ENCODE measurements around the gene KSR1.

- no peak for TF ChIP-seq CTCF (IDR thresholded peaks at IDR 0.05; ENCODE audit: control extremely low read depth in 1 of 3, insufficient read depth in 1 of 3, low read depth in 1 of 3, low read length in 3 of 3)
- TF ChIP-seq CBX8 (IDR thresholded peaks at IDR 0.05; ENCODE audit: borderline replicate concordance, low read depth, low read length): no peak
- no peak for TF ChIP-seq EZH2 (IDR thresholded peaks at IDR 0.05; ENCODE audit: low read depth, low read length, severe bottlenecking)
- no peak for TF ChIP-seq MAX (IDR thresholded peaks at IDR 0.05)
- TF ChIP-seq YY1 (IDR thresholded peaks at IDR 0.05; ENCODE audit: low read depth, low read length): no peak
- TF ChIP-seq CEBPB (IDR thresholded peaks at IDR 0.05; ENCODE audit: low read depth, low read length): no peak
- no peak for TF ChIP-seq TAF1 (IDR thresholded peaks at IDR 0.05; ENCODE audit: low read depth, low read length)
- TF ChIP-seq SIN3A (conservative IDR thresholded peaks at IDR 0.05 in 1 of 2, IDR thresholded peaks at IDR 0.05 in 1 of 2; ENCODE audit: low read depth in 1 of 2, low read length in 2 of 2): no peak
- no peak for TF ChIP-seq EP300 (IDR thresholded peaks at IDR 0.05; ENCODE audit: borderline replicate concordance in 1 of 2, low read depth in 2 of 2, low read length in 2 of 2)
- TF ChIP-seq CHD2 (IDR thresholded peaks at IDR 0.05; ENCODE audit: low read length): no peak
- no peak for TF ChIP-seq POLR2A (IDR thresholded peaks at IDR 0.05; ENCODE audit: control extremely low read depth in 1 of 2, low read depth in 2 of 2, low read length in 2 of 2)
- no peak for TF ChIP-seq POLR2AphosphoS5 (IDR thresholded peaks at IDR 0.05; ENCODE audit: low read depth, low read length)
Observed at GRCh38 chr17:27622986-27623385, 166.7 kb downstream of the KSR1 start.

Measured in H1 (cell line).